ENCODE measurements around the gene CENPN. TPM values are rescaled to one million over a fixed set of nuclear protein-coding genes. Genes with fewer than 3 reads are reported as not detected.

Gene CENPN
- polyA plus RNA-seq, 3 donors = 2.5 to 4.9 (median 4.4) TPM

- Mint-ChIP-seq H3K27ac (no peak overlapping the region), H3K4me3 (no peak overlapping the region), H3K9me3 (no peaks in the 10 kb centered on the region), H3K4me1 (peaks cover 3% of the 10 kb centered on the region), H3K27me3 (ENCODE audit: low read depth in 3 of 3) (peaks cover 0 to 1% (median 0%) of the 10 kb centered on the region in 3 donors), H3K36me3 (peaks cover 33 to 53% of the 10 kb centered on the region in 2 donors)
- no peak overlapping the region for H3K9ac ChIP-seq (ENCODE audit: insufficient read depth, low read length, poor library complexity, severe bottlenecking)
- no peak overlapping the region for H3K27ac ChIP-seq (ENCODE audit: low read depth in 1 of 2, low read length in 2 of 2)
- no peaks in the 10 kb centered on the region for H3K9me3 ChIP-seq (replicated peaks in 1 of 2; ENCODE audit: control insufficient read depth in 1 of 2, insufficient read depth in 1 of 2, low read length in 2 of 2)
- no peak overlapping the region for H3K4me2 ChIP-seq (replicated peaks; ENCODE audit: extremely low read depth, low read length, poor library complexity, severe bottlenecking)
- DNase-seq = no peak
- intact Hi-C loops (cut with micrococcal nuclease) = no loop called here
- no peaks in the 10 kb centered on the region for H3K27me3 ChIP-seq (ENCODE audit: control insufficient read depth in 2 of 2, insufficient read depth in 2 of 2, low read length in 2 of 2)
- no peak for TF ChIP-seq CTCF (IDR thresholded peaks at IDR 0.05)
- H3K36me3 ChIP-seq (replicated peaks in 1 of 2; ENCODE audit: control insufficient read depth in 1 of 2, insufficient read depth in 2 of 2, low read length in 2 of 2) = peaks cover 15 to 43% of the 10 kb centered on the region in 2 donors
- peaks cover 0 to 3% of the 10 kb centered on the region in 2 donors for H3K4me1 ChIP-seq (ENCODE audit: control insufficient read depth in 1 of 2, insufficient read depth in 2 of 2, low read length in 2 of 2)
- H3K4me3 ChIP-seq (replicated peaks in 1 of 3; ENCODE audit: low read depth in 2 of 3, low read length in 3 of 3) = no peak overlapping the region
- WGBS (ENCODE audit: insufficient coverage) = no CpG with 5 or more reads among the region's 6 CpGs
- H3K79me2 ChIP-seq (ENCODE audit: insufficient read depth, low read length) = peaks cover 63% of the 10 kb centered on the region
- H2AFZ ChIP-seq (ENCODE audit: insufficient read depth, low read depth, low read length, poor library complexity, severe bottlenecking) = no peak overlapping the region
- H4K20me1 ChIP-seq (ENCODE audit: insufficient read depth, low read length) = no peaks in the 10 kb centered on the region
These were observed 15.1 kb upstream of the CENPN start for GRCh38 chr16:80991792-80992430.

GRCh38 chr16:80992676-80993293 lies 14.2 kb upstream of the CENPN start:
- Histone ChIP-seq H3K4me2 (replicated peaks; ENCODE audit: extremely low read depth, low read length, poor library complexity, severe bottlenecking) (no peak overlapping the region), H3K27ac (ENCODE audit: low read depth in 1 of 2, low read length in 2 of 2) (no peak overlapping the region), H3K4me3 (replicated peaks in 1 of 3; ENCODE audit: low read depth in 2 of 3, low read length in 3 of 3) (no peak overlapping the region), H3K36me3 (replicated peaks in 1 of 2; ENCODE audit: control insufficient read depth in 1 of 2, insufficient read depth in 2 of 2, low read length in 2 of 2) (peaks cover 12 to 41% of the 10 kb centered on the region in 2 donors), H3K27me3 (ENCODE audit: control insufficient read depth in 2 of 2, insufficient read depth in 2 of 2, low read length in 2 of 2) (no peaks in the 10 kb centered on the region), H2AFZ (ENCODE audit: insufficient read depth, low read depth, low read length, poor library complexity, severe bottlenecking) (no peak overlapping the region), H3K9ac (ENCODE audit: insufficient read depth, low read length, poor library complexity, severe bottlenecking) (no peak overlapping the region), H4K20me1 (ENCODE audit: insufficient read depth, low read length) (no peaks in the 10 kb centered on the region), H3K9me3 (replicated peaks in 1 of 2; ENCODE audit: control insufficient read depth in 1 of 2, insufficient read depth in 1 of 2, low read length in 2 of 2) (no peaks in the 10 kb centered on the region), H3K79me2 (ENCODE audit: insufficient read depth, low read length) (peaks cover 67% of the 10 kb centered on the region), H3K4me1 (ENCODE audit: control insufficient read depth in 1 of 2, insufficient read depth in 2 of 2, low read length in 2 of 2) (peaks cover 3 to 12% of the 10 kb centered on the region in 2 donors)
- WGBS (ENCODE audit: insufficient coverage) = no CpG with 5 or more reads among the region's 3 CpGs
- Mint-ChIP-seq H3K36me3 (peaks cover 28 to 49% of the 10 kb centered on the region in 2 donors), H3K4me1 (peaks cover 7% of the 10 kb centered on the region), H3K27me3 (ENCODE audit: low read depth in 3 of 3) (peaks cover 0 to 1% (median 0%) of the 10 kb centered on the region in 3 donors), H3K27ac (peak overlapping the region in 1 of 7 donors; percentile 37), H3K4me3 (no peak overlapping the region), H3K9me3 (no peaks in the 10 kb centered on the region)
- intact Hi-C loops (cut with micrococcal nuclease) = no loop called here
- TF ChIP-seq CTCF (IDR thresholded peaks at IDR 0.05) = no peak
- DNase-seq = no peak

Measured in CD14-positive monocyte (primary cell).